ENCODE data around the gene COPS6.
"Not testable (repeated sequence)": the region's sequence is repeated elsewhere in the genome, so short reads cannot be mapped to it uniquely, and the experiment has no call there.

Gene COPS6

DNA sequence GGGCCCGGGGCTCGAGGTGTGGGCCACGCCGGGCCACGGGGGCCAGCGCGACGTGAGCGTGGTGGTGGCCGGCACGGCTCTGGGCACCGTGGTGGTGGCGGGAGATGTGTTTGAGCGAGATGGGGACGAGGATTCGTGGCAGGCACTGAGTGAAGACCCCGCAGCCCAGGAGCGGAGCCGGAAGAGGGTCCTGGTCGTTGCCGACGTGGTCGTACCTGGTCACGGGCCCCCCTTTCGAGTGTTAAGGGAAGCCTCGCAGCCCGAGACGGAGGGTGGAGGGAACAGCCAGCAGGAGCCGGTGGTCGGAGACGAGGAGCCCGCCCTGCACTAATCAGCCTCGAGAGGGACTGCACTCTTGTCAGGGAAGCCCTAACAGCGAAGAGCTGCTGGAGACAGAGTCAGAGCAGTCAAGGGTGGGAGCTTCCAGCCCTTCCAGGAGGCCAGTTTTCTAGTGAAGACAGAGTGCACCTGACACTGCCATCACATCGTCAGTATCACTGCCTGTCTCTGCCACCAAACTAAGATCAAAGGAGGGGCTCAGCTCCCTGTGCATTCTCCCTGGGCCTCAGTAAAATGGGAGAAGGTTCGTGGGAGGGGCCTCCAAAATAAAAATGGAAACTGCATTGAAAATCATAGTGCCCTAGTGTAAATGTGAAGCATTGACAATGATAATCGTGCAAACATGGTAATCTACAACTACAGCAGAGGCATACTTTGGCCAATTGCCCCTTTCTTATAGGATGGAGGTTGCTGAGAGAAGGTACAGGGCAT, 39.3 kb downstream of the COPS6 start:
- DNase-seq: peak; percentile 72

DNA sequence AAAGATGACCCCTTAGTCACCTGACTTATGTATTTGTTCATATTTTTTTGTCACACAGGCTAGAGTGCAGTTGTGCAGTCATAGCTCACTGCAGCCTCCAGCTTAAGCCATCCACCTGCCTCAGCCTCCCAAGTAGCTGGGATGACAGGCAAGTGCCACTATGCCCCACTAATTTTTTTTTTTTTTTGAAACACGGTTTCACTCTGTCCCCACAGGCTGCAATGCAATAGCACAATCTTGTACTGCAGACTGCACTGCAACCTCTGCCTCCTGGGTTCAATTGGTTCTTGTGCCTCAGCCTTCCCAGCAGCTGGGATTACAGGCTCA, 39.8 kb downstream of the COPS6 start:
- no peak for DNase-seq

- not testable (repeated sequence) for DNase-seq
Observed at GRCh38 chr7:100130220-100130607, 41.4 kb downstream of the COPS6 start.

DNA sequence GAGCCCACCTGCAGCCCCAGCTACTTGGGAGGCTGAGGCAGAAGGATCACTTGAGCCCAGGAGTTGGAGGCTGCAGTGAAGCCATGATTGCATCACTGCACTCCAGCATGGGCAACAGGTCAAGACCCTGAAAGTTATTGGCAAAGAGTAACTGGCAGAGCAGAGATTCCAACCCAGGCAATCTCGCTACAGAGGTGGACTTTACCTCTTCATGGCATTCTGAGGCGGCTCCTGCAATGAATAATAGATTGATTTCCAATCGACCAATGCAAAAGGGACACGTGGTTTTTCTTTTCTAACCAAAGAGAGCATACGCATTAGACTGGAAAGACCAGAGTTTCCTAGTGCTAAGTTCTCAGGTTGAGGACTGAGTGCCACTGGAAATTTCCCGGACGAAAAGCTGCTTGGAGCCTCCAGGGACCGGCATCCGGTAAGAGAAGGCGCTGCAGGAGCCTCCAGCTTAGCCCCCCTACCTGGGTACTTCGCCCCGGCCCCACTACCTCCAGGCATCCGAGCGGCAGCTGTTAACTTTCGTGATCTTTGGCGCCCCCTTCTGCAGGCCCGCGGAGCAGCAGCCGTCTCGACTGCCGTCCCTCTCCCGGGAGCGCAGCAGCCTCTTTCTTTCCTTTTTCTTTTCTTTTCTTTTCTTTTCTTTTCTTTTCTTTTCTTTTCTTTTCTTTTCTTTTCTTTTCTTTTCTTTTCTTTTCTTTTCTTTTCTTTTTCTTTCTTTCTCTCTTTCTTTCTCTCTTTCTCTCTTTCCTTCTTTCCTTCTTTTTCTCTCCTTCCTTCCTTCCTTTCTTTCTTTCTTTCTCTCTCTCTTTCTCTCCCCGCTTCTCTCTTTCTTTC, 42.1 kb downstream of the COPS6 start:
- peak; percentile 86 for DNase-seq

DNA sequence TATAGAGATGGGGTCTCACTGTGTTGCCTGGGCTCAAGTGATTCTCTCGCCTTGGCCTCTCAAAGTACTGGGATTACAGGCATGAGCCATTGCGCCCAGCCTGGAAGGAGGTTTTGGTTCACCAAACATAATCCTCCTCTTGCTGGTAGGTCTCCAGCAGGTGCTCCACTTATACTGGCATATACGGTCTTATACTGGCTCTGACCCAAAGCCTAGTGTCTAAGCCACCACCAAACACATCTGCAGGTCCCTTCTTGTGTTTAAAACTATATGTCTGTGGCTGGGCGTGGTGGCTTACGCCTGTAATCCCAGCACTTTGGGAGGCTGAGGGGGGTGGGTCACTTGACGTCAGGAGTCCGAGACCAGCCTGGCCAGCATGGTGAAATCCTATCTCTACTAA, 43.4 kb downstream of the COPS6 start:
- DNase-seq: no peak

DNA sequence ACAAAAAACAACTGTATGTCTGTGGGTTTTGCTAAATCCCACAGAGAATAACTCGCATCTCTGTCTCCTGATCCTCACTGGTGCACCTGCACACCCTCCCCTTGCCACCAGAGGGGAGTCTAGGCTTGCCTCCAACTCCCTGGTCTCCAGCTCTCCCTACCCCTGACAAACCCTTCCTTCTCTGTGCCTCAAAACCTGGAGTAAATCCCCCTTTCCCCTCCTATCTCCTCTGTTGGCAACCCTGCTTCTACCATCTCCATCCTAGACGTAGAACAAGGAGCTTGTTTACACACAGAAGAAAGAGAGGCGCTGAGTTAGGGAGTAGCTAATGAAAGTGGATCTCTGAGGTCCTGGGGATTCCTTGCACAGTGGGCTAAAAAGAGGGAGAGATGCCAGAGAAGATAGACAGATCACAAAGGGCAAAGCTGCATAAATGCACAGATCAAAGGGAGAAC, 44.0 kb downstream of the COPS6 start:
- DNase-seq: peak; percentile 86

- no peak for DNase-seq
Observed at GRCh38 chr7:100137851-100138760, 49.3 kb downstream of the COPS6 start.

DNA sequence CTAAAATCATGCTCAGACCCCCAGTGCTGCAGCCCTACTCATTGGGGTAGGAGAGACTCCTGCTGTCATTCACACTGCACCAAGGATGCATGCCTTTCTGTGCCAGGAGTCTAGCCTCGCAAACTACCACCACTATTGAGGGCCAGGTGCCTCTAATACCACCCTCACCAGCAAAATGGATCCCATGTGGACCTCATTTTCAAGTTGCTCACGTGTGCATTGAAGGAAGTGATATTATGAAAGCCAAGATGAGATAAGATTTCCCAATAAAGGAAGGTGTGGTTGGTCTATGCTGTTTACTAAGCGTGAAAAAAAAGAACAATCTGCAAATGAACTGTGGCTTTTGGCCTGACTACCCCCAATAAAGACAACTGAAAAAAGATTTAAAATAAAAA, 52.8 kb downstream of the COPS6 start:
- DNase-seq: peak; percentile 51

Data from hematopoietic multipotent progenitor cell treated with erythropoietin and hydrocortisone succinate and interleukin-3 and kit ligand, for 6 days (in vitro differentiated cells).